Measurements from ENCODE around the gene NDUFS2.
A peak's percentile ranks its signal among the peaks of the same experiment; 100 is the strongest.

NDUFS2 gene

GRCh38 chr1:161157867-161158266, 44.3 kb upstream of the NDUFS2 start:
- H3K4me2 ChIP-seq (ENCODE audit: low read length) = no peak overlapping the region
- peaks cover 33% of the 10 kb centered on the region for H3K79me2 ChIP-seq (ENCODE audit: control insufficient read depth, low read length)
- no peaks in the 10 kb centered on the region for H3K9me2 ChIP-seq (replicated peaks; ENCODE audit: control insufficient read depth, low read length)
- no peak overlapping the region for H3K27ac ChIP-seq (ENCODE audit: low read depth, low read length)
- no peak overlapping the region for H3K4me3 ChIP-seq (ENCODE audit: low read length)
- peaks cover 42% of the 10 kb centered on the region for H3K36me3 ChIP-seq (ENCODE audit: control insufficient read depth, low read length)
- H4K20me1 ChIP-seq (ENCODE audit: control insufficient read depth, insufficient read depth, low read depth, low read length) = no peaks in the 10 kb centered on the region
- H3K9me3 ChIP-seq (ENCODE audit: control insufficient read depth, insufficient read depth, low read length) = no peaks in the 10 kb centered on the region
- no peak for TF ChIP-seq CTCF (IDR thresholded peaks at IDR 0.05; ENCODE audit: low read depth, low read length, poor library complexity, severe bottlenecking)
- no peak for TF ChIP-seq EZH2phosphoT487 (IDR thresholded peaks at IDR 0.05; ENCODE audit: borderline replicate concordance, low read length)
- H3F3A ChIP-seq (ENCODE audit: control insufficient read depth, insufficient read depth) = peaks cover 16% of the 10 kb centered on the region
- no peaks in the 10 kb centered on the region for H3K27me3 ChIP-seq (ENCODE audit: control insufficient read depth, low read length)
- H3K4me1 ChIP-seq (ENCODE audit: control insufficient read depth, low read length) = peaks cover 32% of the 10 kb centered on the region

GRCh38 chr1:161158316-161159010, 43.7 kb upstream of the NDUFS2 start:
- Histone ChIP-seq H3K9me2 (replicated peaks; ENCODE audit: control insufficient read depth, low read length) (no peaks in the 10 kb centered on the region), H3K9me3 (ENCODE audit: control insufficient read depth, insufficient read depth, low read length) (no peaks in the 10 kb centered on the region), H3K36me3 (ENCODE audit: control insufficient read depth, low read length) (peaks cover 47% of the 10 kb centered on the region), H3K4me3 (ENCODE audit: low read length) (peak overlapping the region; percentile 81), H3F3A (ENCODE audit: control insufficient read depth, insufficient read depth) (peaks cover 16% of the 10 kb centered on the region), H3K4me2 (ENCODE audit: low read length) (peak overlapping the region; percentile 69), H3K27me3 (ENCODE audit: control insufficient read depth, low read length) (no peaks in the 10 kb centered on the region), H4K20me1 (ENCODE audit: control insufficient read depth, insufficient read depth, low read depth, low read length) (no peaks in the 10 kb centered on the region), H3K79me2 (ENCODE audit: control insufficient read depth, low read length) (peaks cover 33% of the 10 kb centered on the region), H3K4me1 (ENCODE audit: control insufficient read depth, low read length) (peaks cover 28% of the 10 kb centered on the region), H3K27ac (ENCODE audit: low read depth, low read length) (no peak overlapping the region)
- TF ChIP-seq CTCF (IDR thresholded peaks at IDR 0.05; ENCODE audit: low read depth, low read length, poor library complexity, severe bottlenecking) (no peak), EZH2phosphoT487 (IDR thresholded peaks at IDR 0.05; ENCODE audit: borderline replicate concordance, low read length) (no peak)

GRCh38 chr1:161159087-161159912, 42.9 kb upstream of the NDUFS2 start, which contains the start of gene USP21:
Gene USP21 (plus strand): TSS chr1:161159500. CDS start chr1:161160641, 1,141 bp downstream.
- Histone ChIP-seq H3K9me3 (ENCODE audit: control insufficient read depth, insufficient read depth, low read length) (no peaks in the 10 kb centered on the region), H3K4me1 (ENCODE audit: control insufficient read depth, low read length) (peaks cover 28% of the 10 kb centered on the region), H3K4me3 (ENCODE audit: low read length) (peak within 1 kb of the TSS; percentile 81), H3K4me2 (ENCODE audit: low read length) (peak within 1 kb of the TSS; percentile 69), H3K27ac (ENCODE audit: low read depth, low read length) (peak within 1 kb of the TSS; percentile 43), H3K36me3 (ENCODE audit: control insufficient read depth, low read length) (peaks cover 55% of the 10 kb centered on the region), H4K20me1 (ENCODE audit: control insufficient read depth, insufficient read depth, low read depth, low read length) (no peaks in the 10 kb centered on the region), H3K27me3 (ENCODE audit: control insufficient read depth, low read length) (no peaks in the 10 kb centered on the region), H3K79me2 (ENCODE audit: control insufficient read depth, low read length) (peaks cover 30% of the 10 kb centered on the region), H3F3A (ENCODE audit: control insufficient read depth, insufficient read depth) (peaks cover 16% of the 10 kb centered on the region), H3K9me2 (replicated peaks; ENCODE audit: control insufficient read depth, low read length) (no peaks in the 10 kb centered on the region)
- TF ChIP-seq CTCF (IDR thresholded peaks at IDR 0.05; ENCODE audit: low read depth, low read length, poor library complexity, severe bottlenecking) (peak; percentile 49), EZH2phosphoT487 (IDR thresholded peaks at IDR 0.05; ENCODE audit: borderline replicate concordance, low read length) (no peak)

Data from DOHH2 (cell line).